Astrocyte of the spinal cord (primary cell): ENCODE measurements around the gene CRACDL.

ENCODE experiments used
- DNase-seq: peaks from one replicate; pipeline ENCODE4 v3.0.0; 2011; ENCODE audit warnings: low read depth, low spot score
- H3K4me3 ChIP-seq: 2 replicates; pipeline ENCODE4 v1.5.1; 2011; ENCODE audit warnings: low read depth, mild to moderate bottlenecking, low read length, moderate library complexity
- CTCF ChIP-seq: IDR thresholded peaks from 2 replicates; pipeline ENCODE4 v1.5.1; 2012; ENCODE audit warnings: low read depth, mild to moderate bottlenecking, low read length, inconsistent platforms
- in situ Hi-C: cut with HindIII; loops from 2 replicates; pipeline ENCODE4 v1.10.0; 2017; ENCODE audit warnings: low sequenced_read_pairs

Gene CRACDL

GRCh38 chr2:98801286-98801685 is 134.7 kb downstream of the CRACDL start:
- no peak overlapping the region for H3K4me3 ChIP-seq
- TF ChIP-seq CTCF = no peak
- in situ Hi-C loops = no loop called here
- DNase-seq = no peak

- no peak for TF ChIP-seq CTCF
- in situ Hi-C loops = no loop called here
- H3K4me3 ChIP-seq = no peak overlapping the region
- no peak for DNase-seq
Observed at GRCh38 chr2:98800330-98801064, 135.5 kb downstream of the CRACDL start.

- no peak overlapping the region for H3K4me3 ChIP-seq
- no peak for DNase-seq
- TF ChIP-seq CTCF = no peak
- in situ Hi-C loops = no loop called here
Observed at GRCh38 chr2:98799375-98800329, 136.4 kb downstream of the CRACDL start.

GRCh38 chr2:98796775-98797544 is 139.1 kb downstream of the CRACDL start:
- TF ChIP-seq CTCF = no peak
- in situ Hi-C loops = no loop called here
- H3K4me3 ChIP-seq = no peak overlapping the region
- DNase-seq = no peak

- no peak overlapping the region for H3K4me3 ChIP-seq
- TF ChIP-seq CTCF = no peak
- in situ Hi-C loops = no loop called here
- no peak for DNase-seq
Observed at GRCh38 chr2:98795891-98796676, 139.9 kb downstream of the CRACDL start.
